SK-N-SH treated with all-trans-retinoic acid at 6 μM for 48 hours (cell line): Measurements from ENCODE around the gene KLF6.

Experiments
- ESRRG ChIP-seq: fragments of 250-450 bp; sonication (Bioruptor Pico); IDR thresholded peaks from 2 replicates; pipeline ENCODE4 v1.6.1; 2021; ENCODE audit warnings: mild to moderate bottlenecking
- RARB ChIP-seq: fragments of 250-450 bp; sonication (Bioruptor Pico); IDR thresholded peaks from 2 replicates; pipeline ENCODE4 v1.8.0; 2021; ENCODE audit warnings: mild to moderate bottlenecking, moderate library complexity
- SNAI2 ChIP-seq: fragments of 250-450 bp; sonication (Bioruptor Pico); IDR thresholded peaks from 2 replicates; pipeline ENCODE4 v1.5.0; 2020; ENCODE audit warnings: mild to moderate bottlenecking, moderate library complexity
- TOX ChIP-seq: fragments of 250-450 bp; sonication (Bioruptor Pico); IDR thresholded peaks from 2 replicates; pipeline ENCODE4 v1.8.0; 2021; ENCODE audit warnings: mild to moderate bottlenecking, moderate library complexity, borderline replicate concordance
- ZC3H10 ChIP-seq: fragments of 250-450 bp; sonication (Bioruptor Pico); IDR thresholded peaks from 2 replicates; pipeline ENCODE4 v1.5.1; 2021; ENCODE audit warnings: mild to moderate bottlenecking, moderate library complexity
- ZFP3 ChIP-seq: fragments of 250-450 bp; sonication (Bioruptor Pico); IDR thresholded peaks from 2 replicates; pipeline ENCODE4 v1.5.0; 2020; ENCODE audit warnings: mild to moderate bottlenecking, moderate library complexity
- ZFP30 ChIP-seq: fragments of 450-650 bp; formaldehyde crosslinking; IDR thresholded peaks from 2 replicates; pipeline ENCODE4 v1.5.0; 2022; ENCODE audit warnings: mild to moderate bottlenecking, moderate library complexity
- ZNF565 ChIP-seq: fragments of 450-650 bp; formaldehyde crosslinking; conservative IDR thresholded peaks from 2 replicates; pipeline ENCODE4 v1.5.0; 2020; ENCODE audit warnings: low read depth, mild to moderate bottlenecking, moderate library complexity
- TF ChIP-seq, protein P1 (sequence below): fragments of 250-450 bp; sonication (Bioruptor Pico); IDR thresholded peaks from 2 replicates; pipeline ENCODE4 v1.8.0; 2020; ENCODE audit warnings: mild to moderate bottlenecking, moderate library complexity, borderline replicate concordance

- TF ChIP-seq ESRRG (no peak), TOX (no peak), ZFP3 (CRISPR knock-in tag) (no peak), ZC3H10 (CRISPR knock-in tag) (no peak), ZFP30 (CRISPR knock-in tag) (no peak), SNAI2 (CRISPR knock-in tag) (no peak), RARB (no peak), ZNF565 (CRISPR knock-in tag) (no peak)
- TF ChIP-seq, protein P1, sequence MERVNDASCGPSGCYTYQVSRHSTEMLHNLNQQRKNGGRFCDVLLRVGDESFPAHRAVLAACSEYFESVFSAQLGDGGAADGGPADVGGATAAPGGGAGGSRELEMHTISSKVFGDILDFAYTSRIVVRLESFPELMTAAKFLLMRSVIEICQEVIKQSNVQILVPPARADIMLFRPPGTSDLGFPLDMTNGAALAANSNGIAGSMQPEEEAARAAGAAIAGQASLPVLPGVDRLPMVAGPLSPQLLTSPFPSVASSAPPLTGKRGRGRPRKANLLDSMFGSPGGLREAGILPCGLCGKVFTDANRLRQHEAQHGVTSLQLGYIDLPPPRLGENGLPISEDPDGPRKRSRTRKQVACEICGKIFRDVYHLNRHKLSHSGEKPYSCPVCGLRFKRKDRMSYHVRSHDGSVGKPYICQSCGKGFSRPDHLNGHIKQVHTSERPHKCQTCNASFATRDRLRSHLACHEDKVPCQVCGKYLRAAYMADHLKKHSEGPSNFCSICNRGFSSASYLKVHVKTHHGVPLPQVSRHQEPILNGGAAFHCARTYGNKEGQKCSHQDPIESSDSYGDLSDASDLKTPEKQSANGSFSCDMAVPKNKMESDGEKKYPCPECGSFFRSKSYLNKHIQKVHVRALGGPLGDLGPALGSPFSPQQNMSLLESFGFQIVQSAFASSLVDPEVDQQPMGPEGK (CRISPR knock-in tag), result no peak
These were observed 5.8 kb downstream of the KLF6 start for GRCh38 chr10:3779158-3779741.
